Fibroblast of gingiva (primary cell): ENCODE measurements around the gene TAS1R3.
"Not testable (repeated sequence)": the region's sequence is repeated elsewhere in the genome, so short reads cannot be mapped to it uniquely, and the experiment has no call there.

Source experiments
- DNase-seq: peaks from one replicate; pipeline ENCODE4 v3.0.0-alpha.2; 2011; ENCODE audit warnings: low read depth

TAS1R3 gene

DNA sequence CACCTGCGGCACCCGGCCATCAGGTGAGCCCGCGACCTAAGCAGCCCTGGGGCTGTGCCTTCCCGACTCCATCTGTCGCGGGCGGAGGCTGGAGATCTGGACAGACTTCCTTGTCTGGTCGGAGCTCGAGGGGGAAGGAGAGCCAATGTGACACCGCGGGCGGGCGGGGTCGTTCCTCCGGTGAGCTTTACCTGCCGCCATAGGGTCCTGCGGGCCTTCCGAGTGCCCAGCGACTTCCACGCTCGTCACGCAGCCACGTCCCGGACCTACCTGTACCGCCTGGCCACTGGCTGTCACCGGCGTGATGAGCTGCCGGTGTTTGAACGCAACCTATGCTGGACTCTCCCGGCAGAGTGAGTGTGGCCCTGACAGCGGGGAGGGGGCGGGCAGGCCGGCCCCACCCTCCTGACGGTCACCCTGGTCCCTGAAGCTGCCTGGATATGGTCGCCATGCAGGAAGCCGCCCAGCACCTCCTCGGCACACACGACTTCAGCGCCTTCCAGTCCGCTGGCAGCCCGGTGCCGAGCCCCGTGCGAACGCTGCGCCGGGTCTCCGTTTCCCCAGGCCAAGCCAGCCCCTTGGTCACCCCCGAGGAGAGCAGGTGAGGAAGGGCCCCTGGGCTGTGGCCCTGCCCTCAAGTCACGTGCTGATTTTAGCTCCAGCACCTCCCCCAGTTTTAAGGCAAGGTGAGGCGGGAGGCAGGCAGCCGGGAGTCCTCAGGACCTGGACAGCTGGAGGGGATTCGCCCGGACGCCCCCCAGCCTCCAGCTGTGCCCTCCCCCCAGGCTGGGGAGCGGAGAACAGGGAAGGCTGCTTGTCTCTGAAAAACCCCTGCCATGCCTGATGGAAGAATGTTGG lies 21.6 kb upstream of the TAS1R3 start:
- no peak for DNase-seq

DNA sequence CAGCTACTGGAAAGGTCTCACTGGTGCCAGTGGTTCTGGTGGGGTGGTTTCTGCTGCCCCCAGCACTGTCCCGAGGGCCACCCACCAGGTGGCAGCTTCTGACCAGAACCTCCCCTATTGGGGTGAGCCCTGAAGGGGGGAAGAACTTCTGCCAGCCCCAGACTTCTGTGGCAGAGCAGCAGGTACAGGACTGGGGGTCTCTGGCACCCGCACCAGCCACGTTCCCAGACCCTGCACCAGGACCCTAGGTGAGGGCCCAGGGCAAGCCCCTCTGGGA lies 21.0 kb upstream of the TAS1R3 start:
- no peak for DNase-seq

DNA sequence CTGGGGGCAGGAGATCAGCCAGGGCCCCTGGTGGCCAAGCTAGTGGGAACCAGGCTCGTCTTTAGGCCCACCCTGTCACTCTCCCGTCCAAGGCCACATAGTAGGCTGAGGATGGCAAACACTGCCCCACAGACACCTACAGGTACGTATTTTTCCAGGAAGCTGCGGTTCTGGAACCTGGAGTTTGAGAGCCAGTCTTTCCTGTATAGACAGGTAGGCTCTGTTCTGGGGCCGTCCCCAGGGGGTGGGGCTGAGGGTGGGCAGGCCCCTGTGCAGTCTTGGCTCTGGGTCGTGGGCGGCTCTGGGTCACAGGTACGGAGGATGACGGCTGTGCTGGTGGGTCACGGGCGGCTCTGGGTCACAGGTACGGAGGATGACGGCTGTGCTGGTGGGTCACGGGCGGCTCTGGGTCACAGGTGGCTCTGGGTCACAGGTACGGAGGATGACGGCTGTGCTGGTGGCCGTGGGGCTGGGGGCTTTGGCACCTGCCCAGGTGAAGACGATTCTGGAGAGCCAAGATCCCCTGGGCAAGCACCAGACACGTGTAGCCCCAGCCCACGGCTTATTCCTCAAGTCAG lies 20.5 kb upstream of the TAS1R3 start:
- DNase-seq = no peak

DNA sequence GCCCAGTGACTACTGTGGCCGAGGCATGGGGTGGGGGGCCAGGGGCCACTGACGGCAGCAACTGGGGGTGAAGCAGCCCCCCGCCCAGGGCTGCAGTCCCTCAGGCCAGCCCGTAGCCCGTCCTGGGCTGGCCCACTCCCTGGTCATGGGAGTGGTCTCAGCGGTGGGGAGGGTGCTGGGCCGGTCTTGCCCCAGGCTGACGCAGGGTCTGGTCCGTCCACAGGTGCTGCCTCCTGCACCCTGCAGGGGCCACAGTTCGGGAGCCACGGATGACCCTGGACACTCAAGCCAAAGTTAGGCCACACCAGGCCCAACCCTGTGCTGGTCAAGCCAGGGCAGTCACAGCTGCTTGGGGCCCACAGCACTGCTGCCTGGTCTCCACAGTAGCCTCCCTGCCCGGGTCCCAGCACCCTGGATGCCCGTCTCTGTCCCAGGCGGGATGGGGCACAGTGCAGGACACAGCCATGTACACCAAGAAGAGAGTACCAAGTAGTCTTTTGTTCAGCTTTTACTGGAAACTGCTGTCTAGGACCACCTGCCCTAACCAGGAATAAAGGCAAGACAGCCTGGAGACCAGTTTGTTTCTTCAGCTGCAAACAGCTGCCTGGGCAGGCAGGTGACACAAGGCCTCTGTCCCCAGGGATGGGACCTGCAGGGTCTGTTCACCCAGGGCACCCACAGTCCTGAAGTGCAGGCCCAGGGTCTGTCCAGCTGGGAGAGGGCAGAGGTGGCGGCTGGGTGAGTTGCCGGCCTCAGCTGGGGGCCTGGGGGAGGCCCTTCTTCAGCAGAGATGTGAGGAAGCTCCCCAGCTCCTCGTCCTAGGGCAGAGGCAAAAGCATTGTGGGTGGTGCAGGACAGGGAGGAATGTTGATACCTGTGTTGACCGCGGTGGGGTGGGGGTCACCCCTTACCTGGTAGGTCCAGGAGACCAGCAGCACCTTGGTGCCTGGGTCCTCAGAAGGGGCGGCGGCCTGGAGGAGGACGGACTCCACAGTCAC lies 19.7 kb upstream of the TAS1R3 start:
- DNase-seq = no peak

DNA sequence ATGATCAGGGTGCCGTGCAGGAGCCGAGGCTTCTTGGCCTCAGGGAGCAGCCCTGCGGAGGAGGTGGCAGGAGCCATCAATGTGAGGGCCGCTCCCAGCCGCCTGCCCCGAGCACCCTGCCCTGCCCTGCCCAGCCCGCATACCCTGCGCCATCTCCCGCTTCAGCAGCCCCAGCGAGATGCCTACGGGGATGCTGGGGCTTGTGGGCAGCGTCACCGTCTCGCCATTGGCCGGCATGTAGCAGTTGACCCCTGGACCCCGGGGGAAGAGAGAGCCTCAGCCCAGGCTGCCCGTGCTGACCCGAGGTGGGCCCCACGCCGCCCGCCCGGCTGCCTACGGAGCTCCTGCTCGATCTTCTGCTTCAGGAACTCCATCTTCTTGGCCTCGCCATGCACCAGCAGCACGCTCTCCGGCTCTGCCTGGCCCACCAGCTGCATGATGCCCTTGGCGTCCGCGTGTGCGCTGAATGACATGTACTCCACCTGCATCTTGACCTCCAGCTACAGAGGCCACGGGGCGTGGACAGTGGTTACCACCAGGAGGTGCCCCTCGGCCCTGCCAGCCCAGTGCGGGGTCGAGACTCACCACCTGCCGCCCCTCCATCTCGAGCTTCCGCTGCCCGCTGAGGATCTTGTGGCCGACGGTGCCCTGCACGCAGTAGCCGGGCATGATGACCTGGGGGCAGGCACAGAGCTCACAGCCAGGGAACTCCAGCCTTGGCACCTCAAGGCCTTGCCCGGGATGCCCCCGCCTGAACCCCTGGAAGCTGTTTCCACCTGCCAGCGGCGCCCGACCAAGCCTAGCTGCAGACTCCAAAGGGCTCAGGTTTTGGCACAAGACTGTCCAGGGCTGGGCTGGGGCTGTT lies 18.4 kb upstream of the TAS1R3 start:
- no peak for DNase-seq

DNA sequence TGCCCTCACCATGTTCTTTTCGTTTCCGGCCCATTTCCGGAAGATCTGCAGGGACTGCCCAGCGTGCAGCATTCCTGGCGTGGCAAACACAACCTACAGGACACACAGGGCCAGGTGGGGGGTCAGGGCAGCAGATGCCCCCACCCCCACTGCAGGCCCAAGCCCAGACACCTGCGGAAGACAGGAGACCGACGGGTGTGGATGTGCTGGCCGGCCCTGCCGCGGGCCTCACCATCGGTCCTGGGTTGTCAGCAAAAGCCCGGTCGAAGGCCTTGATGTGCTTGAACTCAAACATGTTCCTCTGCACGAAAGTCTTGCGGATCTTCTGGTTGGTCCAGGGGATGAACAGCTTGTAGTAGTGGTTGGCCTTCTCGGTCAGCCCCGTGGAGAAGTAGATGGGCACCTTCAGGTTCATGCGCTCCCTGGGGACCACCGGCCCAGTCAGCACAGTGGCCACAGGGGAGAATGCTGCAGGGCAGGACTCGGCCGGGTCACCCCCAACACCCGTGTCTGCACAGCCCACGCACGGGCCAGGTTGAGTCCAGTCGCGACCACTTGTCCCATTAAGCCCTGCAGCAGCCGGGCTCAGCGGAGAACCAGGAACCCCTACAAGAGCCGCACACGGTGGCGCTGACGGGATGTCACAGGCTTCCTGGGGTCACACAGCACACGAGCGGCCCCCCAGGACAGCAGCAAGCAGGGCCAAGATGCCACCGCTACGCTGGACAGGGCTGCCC lies 17.4 kb upstream of the TAS1R3 start:
- no peak for DNase-seq

DNA sequence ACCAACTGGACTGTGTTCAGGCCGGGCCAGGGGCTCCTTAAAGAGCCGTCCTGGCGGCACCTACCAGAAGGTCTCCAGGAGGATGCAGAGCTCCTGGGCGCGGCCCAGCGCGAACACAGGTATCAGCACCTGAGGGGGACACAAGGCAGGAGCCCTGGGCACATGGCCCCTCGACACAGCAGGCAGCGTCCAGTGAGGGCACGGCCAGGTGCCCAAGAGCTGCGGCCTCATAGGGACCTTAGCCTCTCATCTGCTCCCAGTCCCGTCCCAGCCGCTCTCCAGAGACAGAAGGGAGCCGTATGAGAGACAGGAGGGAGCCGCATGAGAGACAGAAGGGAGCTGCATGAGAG lies 16.9 kb upstream of the TAS1R3 start:
- no peak for DNase-seq

DNA sequence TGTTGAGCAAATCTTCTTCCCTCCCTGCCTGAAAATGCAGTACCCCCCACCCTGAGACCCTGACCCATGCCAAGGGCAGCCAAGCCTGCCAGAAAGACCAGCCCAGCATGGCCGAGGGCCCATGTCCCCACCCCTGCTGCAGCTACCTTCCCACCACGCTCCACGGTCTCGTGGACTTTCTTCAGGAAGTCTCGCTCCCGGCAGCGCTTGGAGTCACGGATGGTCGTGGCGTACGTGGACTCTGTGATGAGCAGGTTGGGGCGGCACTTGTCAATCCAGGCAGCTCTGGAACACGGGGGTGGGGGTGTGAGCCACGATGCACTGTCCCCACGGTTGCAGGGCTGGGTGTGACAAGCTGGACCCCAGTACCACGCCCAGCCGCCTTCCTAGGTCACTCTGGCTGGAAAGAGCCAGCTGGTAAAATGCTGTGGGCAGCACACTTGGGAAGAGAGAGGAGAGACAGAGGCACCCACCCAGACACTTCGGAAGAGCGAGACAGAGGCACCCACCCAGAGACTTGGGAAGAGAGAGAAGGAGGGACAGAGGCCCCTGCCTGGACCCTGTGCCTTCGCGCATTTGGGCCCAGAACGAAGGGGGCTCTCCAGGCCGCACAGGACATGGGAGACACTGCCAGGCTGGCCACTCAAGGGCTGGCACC lies 16.3 kb upstream of the TAS1R3 start:
- DNase-seq = no peak

DNA sequence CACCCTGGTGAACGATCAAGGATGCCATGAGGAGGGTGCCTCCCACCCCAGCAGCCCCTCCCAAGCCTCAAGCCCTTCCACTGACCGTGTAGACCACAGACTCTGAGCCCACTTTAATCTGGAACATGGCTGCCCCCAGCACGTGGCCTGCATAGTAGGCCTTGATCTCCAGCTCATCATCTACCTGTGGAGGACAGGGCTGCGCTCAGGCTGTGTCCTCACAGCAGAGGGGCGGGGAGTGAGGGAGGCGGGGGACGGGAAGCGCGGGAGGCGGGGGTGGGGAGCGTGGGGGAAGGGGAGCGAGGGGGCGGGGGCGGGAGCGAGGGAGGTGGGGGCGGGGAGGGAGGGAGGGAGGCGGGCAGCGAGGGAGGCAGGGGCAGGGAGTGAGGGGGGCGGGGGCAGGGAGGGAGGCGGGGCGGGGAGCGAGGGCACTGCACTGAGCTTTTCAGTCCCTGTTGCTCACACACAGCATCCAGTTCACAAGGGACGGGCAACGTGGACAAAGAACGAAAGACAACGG lies 15.6 kb upstream of the TAS1R3 start:
- no peak for DNase-seq

DNA sequence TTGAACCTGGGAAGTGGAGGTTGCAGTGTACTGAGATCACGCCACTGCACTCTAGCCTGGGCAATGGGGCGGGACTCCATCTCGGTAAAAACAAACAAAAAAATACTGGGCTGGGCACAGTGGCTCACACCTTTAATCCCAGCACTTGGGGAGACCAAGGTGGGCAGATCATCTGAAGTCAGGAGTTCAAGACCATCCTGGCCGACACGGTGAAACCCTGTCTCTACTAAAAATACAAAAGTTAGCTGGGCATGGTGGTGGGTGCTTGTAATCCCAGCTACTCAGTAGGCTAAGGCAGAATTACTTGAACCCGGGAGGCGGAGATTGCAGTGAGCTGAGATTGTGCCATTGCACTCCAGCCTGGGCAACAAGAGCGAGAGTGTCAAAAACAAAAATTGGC lies 14.9 kb upstream of the TAS1R3 start:
- DNase-seq = not testable (repeated sequence)

DNA sequence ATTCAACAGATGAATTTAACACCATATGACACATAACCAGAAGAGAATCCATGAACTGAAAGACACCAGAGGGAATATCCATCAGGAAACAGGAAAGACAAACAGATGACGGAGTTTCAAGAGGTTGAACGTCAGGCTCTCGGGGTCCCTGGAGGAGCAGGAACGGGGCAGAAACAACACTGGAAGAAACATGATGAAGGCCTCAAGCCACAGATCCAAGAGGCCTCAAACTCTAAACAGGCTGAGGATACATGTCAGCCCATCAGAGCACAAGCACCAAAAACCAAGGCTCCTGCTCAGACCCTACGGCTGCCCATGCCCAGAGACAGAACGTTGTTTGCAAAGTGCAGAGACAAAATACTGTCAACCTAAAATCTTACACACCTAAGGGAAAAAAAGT lies 13.7 kb upstream of the TAS1R3 start:
- no peak for DNase-seq

DNA sequence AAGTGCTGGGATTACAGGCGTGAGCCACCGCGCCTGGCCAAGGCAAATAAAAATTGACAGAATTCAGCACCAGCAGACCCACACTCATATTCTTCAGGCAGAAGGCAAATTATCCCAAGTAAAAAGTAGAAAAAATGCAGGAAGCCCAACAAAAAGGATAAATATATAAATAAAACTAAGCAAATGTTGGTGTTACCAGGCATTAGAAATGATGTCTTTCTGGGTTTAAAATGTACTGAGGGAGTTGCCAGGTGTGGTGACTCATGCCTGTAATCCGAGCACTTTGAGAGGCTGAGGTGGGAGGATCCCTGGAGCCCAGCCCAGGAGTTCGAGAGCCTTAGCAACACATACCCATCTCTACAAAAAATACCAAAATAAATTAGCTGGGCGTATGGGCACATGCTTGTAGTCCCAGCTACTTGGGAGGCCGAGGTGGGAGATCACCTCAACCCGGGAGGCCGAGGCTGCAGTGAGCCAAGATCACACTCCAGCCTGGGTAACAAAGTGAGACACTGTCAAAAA lies 12.9 kb upstream of the TAS1R3 start:
- DNase-seq = peak; percentile 96

DNA sequence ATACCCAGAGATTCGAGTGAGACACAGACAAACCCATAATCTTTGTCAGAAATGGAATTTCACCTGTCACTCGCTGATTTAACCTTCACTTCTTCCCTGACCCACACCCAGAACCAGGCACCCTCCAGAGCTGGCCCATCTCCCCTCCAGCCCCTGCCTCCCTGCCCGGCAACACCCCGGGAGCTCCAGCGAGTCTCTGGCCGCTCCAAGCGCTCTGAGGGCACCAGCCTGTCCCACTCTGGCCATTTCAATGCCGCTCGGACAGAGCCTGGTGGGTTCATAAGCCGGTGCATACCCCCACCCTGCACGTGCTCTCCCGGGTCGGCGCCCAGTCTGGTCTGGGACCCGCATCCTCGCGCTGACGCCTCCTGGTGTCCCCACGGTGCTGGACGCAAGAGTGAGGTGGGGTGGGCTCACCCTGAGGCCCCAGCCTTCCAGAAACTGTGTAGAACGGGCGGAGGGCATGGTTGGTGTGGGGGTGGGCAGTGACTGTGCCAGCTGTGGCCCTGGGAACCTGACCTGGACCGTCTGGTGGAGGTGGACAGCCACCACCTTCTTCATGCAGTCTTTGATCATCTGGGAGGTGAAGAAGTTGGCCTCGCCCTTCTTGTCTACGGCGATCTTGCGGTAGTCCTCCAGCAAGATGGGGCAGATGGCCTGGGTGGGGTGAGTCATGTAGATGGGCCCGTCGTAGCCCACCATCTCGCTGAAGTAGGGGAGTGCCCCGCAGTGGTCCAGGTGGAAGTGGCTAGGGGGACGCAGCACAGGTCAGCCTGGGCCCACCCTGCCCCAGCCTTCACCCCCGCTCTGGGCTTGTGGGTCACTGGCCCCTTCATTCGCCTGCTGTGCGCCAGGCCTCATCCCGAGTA lies 12.1 kb upstream of the TAS1R3 start:
- no peak for DNase-seq

DNA sequence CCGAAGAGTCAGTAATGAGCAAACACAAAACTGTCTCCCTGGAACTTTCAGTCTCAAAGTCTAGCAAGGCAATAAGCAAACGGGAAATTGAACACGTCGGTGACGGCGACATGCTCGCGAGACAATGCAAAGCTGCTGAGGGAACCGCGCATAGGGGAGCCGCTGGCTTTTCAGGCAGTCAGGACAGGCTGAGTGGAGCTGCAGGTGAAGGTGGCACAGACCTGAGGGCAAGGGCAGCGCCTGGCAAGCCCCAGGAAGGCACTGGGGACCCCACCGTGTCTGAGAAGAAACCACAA lies 11.5 kb upstream of the TAS1R3 start:
- DNase-seq = no peak

DNA sequence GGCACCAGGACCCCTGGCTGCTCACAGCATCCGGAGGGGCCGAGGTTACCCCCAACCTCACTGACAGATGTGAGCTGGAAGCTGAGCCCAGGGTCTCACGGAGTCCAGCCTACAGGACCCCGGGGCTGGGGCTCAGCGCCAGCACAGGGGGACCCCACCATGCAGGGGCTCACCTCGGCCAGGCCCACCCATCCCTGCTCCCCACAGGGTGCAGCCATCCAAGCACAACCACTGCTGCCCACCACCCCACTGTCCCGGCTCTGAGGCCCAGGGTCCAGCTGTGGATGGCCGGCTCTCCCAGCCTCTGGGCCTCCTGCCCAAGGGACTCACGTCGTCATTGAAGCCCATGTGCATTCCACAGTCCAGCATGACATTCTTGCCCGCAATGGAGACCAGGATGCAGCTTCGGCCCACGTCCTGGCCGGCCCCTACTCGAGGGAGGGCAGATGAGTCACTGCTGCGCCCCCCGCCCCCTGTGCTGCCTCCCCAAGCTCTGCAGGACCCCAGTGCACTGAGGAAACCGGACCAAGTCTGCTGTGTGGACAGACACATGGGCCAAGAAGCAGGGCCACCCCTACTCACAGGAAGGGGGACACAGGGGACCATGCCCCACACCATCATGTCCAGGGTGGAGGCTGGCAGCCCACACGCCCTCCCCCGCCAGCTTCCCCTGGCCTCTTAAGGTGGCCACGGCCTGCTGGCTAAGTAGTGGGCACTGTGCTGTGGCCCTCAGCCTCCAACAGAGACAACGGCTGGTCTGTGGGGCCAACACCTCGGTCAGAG lies 10.2 kb upstream of the TAS1R3 start:
- DNase-seq = no peak

DNA sequence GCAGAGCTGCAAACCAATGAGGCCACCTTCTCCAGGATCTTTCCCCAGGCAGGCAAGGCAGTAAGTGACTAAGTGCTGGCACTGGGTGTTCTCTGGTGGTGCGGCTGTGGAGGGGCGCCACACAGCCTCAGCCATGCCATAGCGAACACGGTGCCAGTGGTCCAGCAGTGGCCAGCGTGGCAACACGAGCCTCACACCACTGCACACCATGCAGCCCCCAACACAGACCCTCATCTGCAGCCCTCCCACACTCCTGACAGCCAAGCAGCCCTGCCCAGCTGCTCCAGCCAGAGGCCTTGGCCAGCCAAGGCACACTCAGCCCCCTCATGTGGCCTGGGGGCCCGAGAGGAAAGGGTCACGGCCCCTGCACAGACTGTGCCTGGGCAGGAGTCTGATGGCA lies 9.6 kb upstream of the TAS1R3 start:
- DNase-seq = no peak

DNA sequence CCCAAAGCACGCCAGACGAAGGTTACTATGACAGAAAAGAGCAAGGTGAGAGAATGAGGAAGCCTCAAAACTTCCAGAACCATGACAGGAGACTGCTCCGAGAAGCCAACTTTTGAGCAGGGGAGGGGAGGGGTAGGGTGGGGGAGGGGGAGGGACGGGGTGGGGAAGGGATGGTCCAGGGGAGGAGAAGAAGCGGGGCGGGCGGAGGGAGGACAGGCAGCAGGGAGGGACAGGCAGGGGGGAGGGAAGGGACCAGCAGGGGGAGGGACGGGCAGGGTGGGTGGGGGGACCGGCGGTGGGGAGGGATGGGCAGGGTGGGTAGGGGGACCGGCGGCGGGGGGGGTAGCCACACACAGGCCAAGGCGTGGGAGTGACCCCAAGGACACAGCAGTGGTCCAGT lies 8.7 kb upstream of the TAS1R3 start:
- DNase-seq = no peak

DNA sequence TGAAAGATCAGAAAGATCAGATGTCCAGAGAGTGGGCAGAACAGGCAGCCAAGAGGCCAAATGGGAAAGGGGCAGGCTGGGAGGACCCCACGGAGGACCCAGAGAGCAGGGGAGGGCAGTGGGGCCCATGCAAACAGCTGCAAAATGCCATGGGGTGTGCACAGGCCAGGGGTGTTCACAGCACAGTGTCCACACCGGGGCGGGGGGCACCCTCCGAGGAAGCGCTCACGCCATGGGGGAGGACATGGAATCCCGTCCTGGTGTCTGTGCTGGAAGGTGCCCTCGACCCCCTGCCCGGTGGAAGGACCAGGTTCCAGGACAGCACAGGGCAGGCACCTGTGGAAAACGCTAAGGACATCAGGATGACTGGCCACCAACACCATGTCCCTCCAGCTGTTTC lies 8.1 kb upstream of the TAS1R3 start:
- no peak for DNase-seq

DNA sequence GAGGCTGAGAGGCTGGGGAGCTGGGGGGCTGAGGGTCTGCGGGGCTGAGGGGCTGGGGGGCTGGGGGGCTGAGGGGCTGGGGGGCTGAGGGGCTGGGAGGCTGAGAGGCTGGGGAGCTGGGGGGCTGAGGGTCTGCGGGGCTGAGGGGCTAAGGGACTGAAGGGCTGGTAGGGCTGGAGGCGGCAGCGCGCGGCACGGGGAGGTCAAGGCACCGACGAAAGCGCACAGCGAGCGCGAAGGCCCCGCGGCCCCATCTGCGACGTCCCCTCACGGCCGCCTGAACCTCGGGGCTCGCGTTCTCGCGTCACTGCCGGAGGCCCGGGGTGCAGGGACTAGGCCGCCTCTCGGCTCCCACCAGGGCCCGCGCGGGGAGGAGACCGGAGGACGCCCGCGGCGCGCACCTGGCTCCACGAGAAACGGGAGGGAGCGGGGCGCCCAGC lies 7.0 kb upstream of the TAS1R3 start:
- no peak for DNase-seq
